Measurements from ENCODE around the gene PDCD11.
"Not testable (repeated sequence)": the region's sequence is repeated elsewhere in the genome, so short reads cannot be mapped to it uniquely, and the experiment has no call there.

Gene PDCD11

GRCh38 chr10:103476046-103476768 is 79.8 kb downstream of the PDCD11 start:
- DNase-seq (ENCODE audit: low spot score): no peak

GRCh38 chr10:103478671-103479070 is 82.2 kb downstream of the PDCD11 start:
- DNase-seq (ENCODE audit: low spot score): no peak

- no peak for DNase-seq (ENCODE audit: low spot score)
Observed at GRCh38 chr10:103479135-103479534, 82.7 kb downstream of the PDCD11 start, which contains the start of gene CALHM3. Gene CALHM3 (minus strand): TSS chr10:103479240. CDS start chr10:103479032, 208 bp downstream.

- no peak for DNase-seq (ENCODE audit: low spot score)
Observed at GRCh38 chr10:103480521-103480920, 84.1 kb downstream of the PDCD11 start.

- peak; percentile 31 for DNase-seq (ENCODE audit: low spot score)
Observed at GRCh38 chr10:103481974-103482531, 85.6 kb downstream of the PDCD11 start.

GRCh38 chr10:103486635-103487409 is 90.4 kb downstream of the PDCD11 start:
- not testable (repeated sequence) for DNase-seq (ENCODE audit: low spot score)

GRCh38 chr10:103487410-103487708 is 90.9 kb downstream of the PDCD11 start:
- no peak for DNase-seq (ENCODE audit: low spot score)

- no peak for DNase-seq (ENCODE audit: low spot score)
Observed at GRCh38 chr10:103490986-103491314, 94.5 kb downstream of the PDCD11 start.

- no peak for DNase-seq (ENCODE audit: low spot score)
Observed at GRCh38 chr10:103491729-103492364, 95.4 kb downstream of the PDCD11 start.

GRCh38 chr10:103492655-103493261 is 96.3 kb downstream of the PDCD11 start:
- DNase-seq (ENCODE audit: low spot score): no peak

- DNase-seq (ENCODE audit: low spot score): no peak
Observed at GRCh38 chr10:103493362-103493915, 97.0 kb downstream of the PDCD11 start, which contains the start of gene NEURL1. Gene NEURL1 (plus strand): TSS chr10:103493705. CDS start chr10:103494388, 683 bp downstream.

GRCh38 chr10:103493916-103494877 is 97.8 kb downstream of the PDCD11 start:
- DNase-seq (ENCODE audit: low spot score): no peak

- no peak for DNase-seq (ENCODE audit: low spot score)
Observed at GRCh38 chr10:103495321-103495720, 98.9 kb downstream of the PDCD11 start.

All from globus pallidus (tissue), 1 donor.